ENCODE data around the gene BCAM.

Gene BCAM

GRCh38 chr19:44846455-44847143 lies 37.7 kb downstream of the BCAM start:
- TF ChIP-seq, protein P1, sequence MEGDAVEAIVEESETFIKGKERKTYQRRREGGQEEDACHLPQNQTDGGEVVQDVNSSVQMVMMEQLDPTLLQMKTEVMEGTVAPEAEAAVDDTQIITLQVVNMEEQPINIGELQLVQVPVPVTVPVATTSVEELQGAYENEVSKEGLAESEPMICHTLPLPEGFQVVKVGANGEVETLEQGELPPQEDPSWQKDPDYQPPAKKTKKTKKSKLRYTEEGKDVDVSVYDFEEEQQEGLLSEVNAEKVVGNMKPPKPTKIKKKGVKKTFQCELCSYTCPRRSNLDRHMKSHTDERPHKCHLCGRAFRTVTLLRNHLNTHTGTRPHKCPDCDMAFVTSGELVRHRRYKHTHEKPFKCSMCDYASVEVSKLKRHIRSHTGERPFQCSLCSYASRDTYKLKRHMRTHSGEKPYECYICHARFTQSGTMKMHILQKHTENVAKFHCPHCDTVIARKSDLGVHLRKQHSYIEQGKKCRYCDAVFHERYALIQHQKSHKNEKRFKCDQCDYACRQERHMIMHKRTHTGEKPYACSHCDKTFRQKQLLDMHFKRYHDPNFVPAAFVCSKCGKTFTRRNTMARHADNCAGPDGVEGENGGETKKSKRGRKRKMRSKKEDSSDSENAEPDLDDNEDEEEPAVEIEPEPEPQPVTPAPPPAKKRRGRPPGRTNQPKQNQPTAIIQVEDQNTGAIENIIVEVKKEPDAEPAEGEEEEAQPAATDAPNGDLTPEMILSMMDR (IDR thresholded peaks at IDR 0.05; ENCODE audit: low read depth, low read length, missing control alignments): no peak
- H3K4me3 ChIP-seq (replicated peaks; ENCODE audit: low read depth, low read length): peak overlapping the region; percentile 95
- no peak for DNase-seq (ENCODE audit: extremely low read depth, low read depth)

DNA sequence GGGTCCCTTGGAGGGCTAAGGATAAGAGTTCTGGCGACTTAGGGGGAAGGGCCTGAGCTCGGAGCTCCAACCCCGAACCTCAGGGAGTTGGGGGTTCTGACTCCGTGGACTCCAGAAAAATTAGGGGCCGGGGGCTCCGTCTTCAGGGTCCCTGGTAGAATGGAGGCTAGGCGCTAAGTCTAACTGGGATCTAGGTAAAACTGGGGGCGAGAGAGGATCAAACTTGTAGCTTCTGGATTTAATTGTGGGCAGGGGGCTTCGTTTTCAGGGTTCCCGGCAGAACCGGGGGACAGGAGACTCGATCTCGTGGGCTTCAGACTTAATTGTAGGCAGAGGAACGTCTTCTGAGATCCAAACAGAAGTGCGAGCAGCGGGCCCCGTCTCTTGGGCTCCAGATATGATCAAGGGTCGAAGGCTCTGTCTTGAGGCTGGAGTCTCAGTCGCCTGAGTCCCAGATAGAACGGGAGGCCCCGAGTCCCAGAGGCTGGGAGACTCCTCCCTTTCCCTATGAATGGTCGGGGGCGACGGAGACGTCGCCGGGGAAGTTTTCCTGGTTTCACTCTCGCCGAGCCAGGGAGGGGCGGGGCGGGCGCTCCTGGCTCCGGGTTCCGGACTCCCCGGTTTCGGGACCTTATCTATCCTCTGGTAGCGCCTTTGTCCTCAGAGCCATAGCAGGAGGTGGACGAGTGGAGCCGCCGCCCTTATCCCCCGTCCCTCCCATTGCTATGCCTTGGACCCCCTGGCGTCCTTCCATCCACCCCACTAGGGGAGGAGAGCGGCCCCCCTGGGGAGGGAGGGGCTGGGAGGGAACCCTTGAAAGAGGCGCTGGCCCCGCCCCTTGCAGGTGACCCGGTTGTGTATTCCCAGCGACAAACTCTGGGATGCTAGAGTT lies 38.5 kb downstream of the BCAM start:
- DNase-seq (ENCODE audit: extremely low read depth, low read depth): no peak
- H3K4me3 ChIP-seq (replicated peaks; ENCODE audit: low read depth, low read length): peak overlapping the region; percentile 95

DNA sequence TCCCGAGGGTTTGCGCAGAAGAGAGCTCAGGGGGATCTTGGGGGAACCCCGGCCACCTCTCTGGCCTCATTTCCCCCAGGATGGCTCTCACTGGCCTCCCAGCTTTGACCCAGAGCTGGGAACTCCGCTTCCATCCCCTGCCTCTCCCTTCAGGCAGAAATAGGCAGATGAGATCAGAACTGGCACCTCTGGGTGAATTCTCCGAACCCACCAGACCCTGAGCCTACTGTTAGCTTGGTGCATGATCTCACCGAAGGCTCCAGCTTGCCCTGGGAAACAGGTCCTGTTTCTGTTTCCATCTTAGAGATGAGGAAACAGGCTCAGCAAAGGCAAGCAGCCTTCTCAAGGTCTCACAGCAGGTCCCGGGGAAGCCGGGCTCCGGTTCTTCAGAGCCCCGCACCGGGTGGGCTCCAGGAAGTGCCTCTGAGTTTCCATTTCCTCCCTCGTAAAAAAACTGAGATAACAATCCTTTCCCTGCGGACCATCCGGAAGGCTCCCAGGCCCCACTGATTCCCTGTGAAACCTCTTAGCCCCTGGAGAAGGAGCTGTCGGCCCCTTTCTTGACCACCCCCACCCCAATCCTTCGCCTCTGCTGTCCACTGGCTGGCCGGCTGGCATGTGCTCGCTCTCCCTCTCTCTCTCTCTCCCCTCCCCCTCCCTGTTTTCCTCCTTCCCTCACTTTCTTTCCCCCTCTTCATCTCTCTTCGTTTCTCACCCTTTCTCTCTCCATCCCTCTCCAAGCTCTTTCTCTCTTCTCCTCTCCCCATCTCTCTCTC lies 39.3 kb downstream of the BCAM start:
- peak overlapping the region; percentile 95 for H3K4me3 ChIP-seq (replicated peaks; ENCODE audit: low read depth, low read length)
- TF ChIP-seq, protein P1 (IDR thresholded peaks at IDR 0.05; ENCODE audit: low read depth, low read length, missing control alignments): no peak
- DNase-seq (ENCODE audit: extremely low read depth, low read depth): no peak

More for the DNA sequence above, 38.5 kb downstream of the BCAM start:
- TF ChIP-seq, protein P1 (IDR thresholded peaks at IDR 0.05; ENCODE audit: low read depth, low read length, missing control alignments): no peak

GRCh38 chr19:44848812-44849447 lies 40.0 kb downstream of the BCAM start:
- DNase-seq (ENCODE audit: extremely low read depth, low read depth): no peak
- TF ChIP-seq, protein P1 (IDR thresholded peaks at IDR 0.05; ENCODE audit: low read depth, low read length, missing control alignments): no peak
- H3K4me3 ChIP-seq (replicated peaks; ENCODE audit: low read depth, low read length): peak overlapping the region; percentile 95

GRCh38 chr19:44850641-44851109 lies 41.8 kb downstream of the BCAM start:
- TF ChIP-seq, protein P1 (IDR thresholded peaks at IDR 0.05; ENCODE audit: low read depth, low read length, missing control alignments): no peak
- no peak for DNase-seq (ENCODE audit: extremely low read depth, low read depth)
- H3K4me3 ChIP-seq (replicated peaks; ENCODE audit: low read depth, low read length): no peak overlapping the region

DNA sequence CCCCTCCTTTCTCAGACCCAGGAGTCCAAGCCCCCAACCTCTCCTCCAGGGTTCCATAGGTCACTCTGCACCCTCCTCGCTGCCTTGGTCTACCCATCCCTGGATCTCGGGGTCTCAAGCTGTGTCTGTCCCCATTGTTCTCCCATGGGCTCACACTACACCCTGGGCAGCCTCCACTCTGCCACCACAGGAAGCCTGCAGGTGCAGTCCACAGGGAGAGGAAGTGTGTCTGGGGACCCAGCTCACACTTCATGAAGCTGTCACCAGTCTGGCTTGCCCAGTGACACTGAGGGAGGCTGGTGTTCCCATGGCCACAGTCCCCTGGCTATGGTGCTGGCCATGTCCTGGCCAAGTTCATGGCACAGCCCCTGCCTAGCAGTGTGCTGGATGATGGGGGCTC lies 42.5 kb downstream of the BCAM start:
- no peak overlapping the region for H3K4me3 ChIP-seq (replicated peaks; ENCODE audit: low read depth, low read length)
- TF ChIP-seq, protein P1 (IDR thresholded peaks at IDR 0.05; ENCODE audit: low read depth, low read length, missing control alignments): no peak
- no peak for DNase-seq (ENCODE audit: extremely low read depth, low read depth)
